DND-41 (cell line): ENCODE data around the gene RNU1-1.

ENCODE experiments used
- EZH2 ChIP-seq: IDR thresholded peaks from 3 replicates; pipeline ENCODE4 v1.6.1; 2012; ENCODE audit warnings: borderline replicate concordance, low read depth, mild to moderate bottlenecking, moderate library complexity, low read length, inconsistent platforms; ENCODE audit not compliant: severe bottlenecking
- TF ChIP-seq, protein P1 (sequence below): IDR thresholded peaks from 2 replicates; pipeline ENCODE4 v1.5.1; 2012; ENCODE audit warnings: borderline replicate concordance, low read length, moderate library complexity, mild to moderate bottlenecking; ENCODE audit not compliant: poor library complexity, severe bottlenecking; ENCODE audit errors: extremely low read depth

DNA sequence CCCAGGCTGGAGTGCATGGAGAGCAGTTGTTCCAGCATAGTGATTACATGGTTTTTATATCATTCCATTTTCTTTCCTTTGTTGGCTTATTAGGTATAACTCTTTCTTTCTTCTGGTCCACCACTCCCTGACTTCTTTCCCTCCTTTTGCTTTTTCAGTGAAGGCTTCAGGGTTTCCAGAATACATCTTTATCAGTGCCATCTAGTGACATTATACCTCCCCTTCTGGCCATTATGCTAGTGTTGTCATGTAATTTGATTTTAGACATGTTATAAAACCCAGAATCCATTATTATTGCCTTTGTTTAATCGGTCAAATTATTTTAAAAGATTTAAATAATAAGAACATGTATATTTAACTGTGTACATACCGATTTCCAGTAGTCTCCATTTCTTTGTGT, 10.6 kb downstream of the RNU1-1 start:
- TF ChIP-seq, protein P1, sequence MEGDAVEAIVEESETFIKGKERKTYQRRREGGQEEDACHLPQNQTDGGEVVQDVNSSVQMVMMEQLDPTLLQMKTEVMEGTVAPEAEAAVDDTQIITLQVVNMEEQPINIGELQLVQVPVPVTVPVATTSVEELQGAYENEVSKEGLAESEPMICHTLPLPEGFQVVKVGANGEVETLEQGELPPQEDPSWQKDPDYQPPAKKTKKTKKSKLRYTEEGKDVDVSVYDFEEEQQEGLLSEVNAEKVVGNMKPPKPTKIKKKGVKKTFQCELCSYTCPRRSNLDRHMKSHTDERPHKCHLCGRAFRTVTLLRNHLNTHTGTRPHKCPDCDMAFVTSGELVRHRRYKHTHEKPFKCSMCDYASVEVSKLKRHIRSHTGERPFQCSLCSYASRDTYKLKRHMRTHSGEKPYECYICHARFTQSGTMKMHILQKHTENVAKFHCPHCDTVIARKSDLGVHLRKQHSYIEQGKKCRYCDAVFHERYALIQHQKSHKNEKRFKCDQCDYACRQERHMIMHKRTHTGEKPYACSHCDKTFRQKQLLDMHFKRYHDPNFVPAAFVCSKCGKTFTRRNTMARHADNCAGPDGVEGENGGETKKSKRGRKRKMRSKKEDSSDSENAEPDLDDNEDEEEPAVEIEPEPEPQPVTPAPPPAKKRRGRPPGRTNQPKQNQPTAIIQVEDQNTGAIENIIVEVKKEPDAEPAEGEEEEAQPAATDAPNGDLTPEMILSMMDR: no peak
- no peak for TF ChIP-seq EZH2
